GM12878 (cell line): Measurements from ENCODE around the gene ARID1A. TPM values are rescaled to one million over a fixed set of nuclear protein-coding genes. Genes with fewer than 3 reads are reported as not detected.
A peak's percentile ranks its signal among the peaks of the same experiment; 100 is the strongest.

Source experiments
- ATAC-seq: fragments of 200-7000 bp; cut with Tn5 transposase; 3 replicates; pipeline ENCODE4 v1.9.1; 2020; ENCODE audit warnings: mild to moderate bottlenecking, moderate library complexity
- BruUV-seq: library from RNA; stranded (reverse); fragments of 400-500 nt; replicated peaks from 2 replicates; lab custom pipeline; 2021; lab: Mats Ljungman, UMichigan
- CTCF ChIA-PET: fragments of 300-600 bp; sonication (Branson Sonifier 250); formaldehyde crosslinking; extraction: SDS; loops from one replicate; lab custom pipeline; 2021; ENCODE audit warnings: inconsistent platforms; lab: Yijun Ruan, JAX
- POLR2A ChIA-PET: fragments of 350-600 bp; formaldehyde crosslinking; extraction: SDS; loops from one replicate; lab custom pipeline; 2021; ENCODE audit warnings: inconsistent platforms; lab: Charles Lee
- RAD21 ChIA-PET: fragments of 300-600 bp; sonication (Branson Sonifier 250); formaldehyde crosslinking; loops from one replicate; lab custom pipeline; 2023; ENCODE audit warnings: antibody characterized with exemption; ENCODE audit not compliant: unreplicated experiment; lab: Charles Lee
- SMC1A ChIA-PET: fragments of 300-600 bp; sonication (Branson Sonifier 250); formaldehyde crosslinking; loops from one replicate; lab custom pipeline; 2023; ENCODE audit not compliant: unreplicated experiment, uncharacterized antibody; lab: Charles Lee
- DNase-seq: peaks from one replicate; pipeline ENCODE4 v3.0.0-alpha.2; 2011; ENCODE audit warnings: low read depth, low spot score
- FAIRE-seq: peaks from 3 replicates; lab custom pipeline; 2011; peaks lifted over from hg19 to GRCh38; lab: Jason Lieb, UNC
- H2AFZ ChIP-seq: 2 replicates; pipeline ENCODE4 v1.6.0; 2011; ENCODE audit warnings: low read depth, low read length, control low read depth; ENCODE audit not compliant: control insufficient read depth
- H3K27ac ChIP-seq: 2 replicates; pipeline ENCODE4 v1.5.1; 2011; ENCODE audit warnings: control low read depth; ENCODE audit not compliant: control insufficient read depth, insufficient read depth
- H3K27me3 ChIP-seq, 2 experiments: replicated peaks in 1 of 2; 2 replicates each; pipeline versions ENCODE4 v1.6.0 to v1.6.1; 2011; ENCODE audit warnings: low read length in 1 of 2; ENCODE audit not compliant: control insufficient read depth in 2 of 2, insufficient read depth in 2 of 2
- H3K36me3 ChIP-seq, 2 experiments: 2 replicates each; pipeline ENCODE4 v1.5.1; 2011; ENCODE audit warnings: low read length in 1 of 2; ENCODE audit not compliant: control insufficient read depth in 2 of 2, insufficient read depth in 2 of 2
- H3K4me1 ChIP-seq: 2 replicates; pipeline ENCODE4 v1.6.1; 2011; ENCODE audit warnings: mild to moderate bottlenecking, low read length, moderate library complexity, mixed read lengths; ENCODE audit not compliant: control insufficient read depth, insufficient read depth
- H3K4me2 ChIP-seq: 2 replicates; pipeline ENCODE4 v1.6.0; 2011; ENCODE audit warnings: control low read depth; ENCODE audit not compliant: control insufficient read depth, insufficient read depth
- H3K4me3 ChIP-seq: fragments of 200-600 bp; sonication (generic); 2 replicates; pipeline ENCODE4 v1.5.1; 2016
- H3K79me2 ChIP-seq: 2 replicates; pipeline ENCODE4 v1.6.0; 2011; ENCODE audit warnings: low read length; ENCODE audit not compliant: control insufficient read depth, insufficient read depth
- H3K9ac ChIP-seq: 2 replicates; pipeline ENCODE4 v1.8.0; 2011; ENCODE audit warnings: low read length, control low read depth, mixed read lengths; ENCODE audit not compliant: control insufficient read depth, insufficient read depth
- H3K9me3 ChIP-seq: replicated peaks from 3 replicates; pipeline ENCODE4 v1.5.1; 2011; ENCODE audit warnings: mild to moderate bottlenecking, low read length; ENCODE audit not compliant: control insufficient read depth, insufficient read depth
- H4K20me1 ChIP-seq: 2 replicates; pipeline ENCODE4 v1.6.0; 2011; ENCODE audit not compliant: control insufficient read depth, insufficient read depth
- ASH2L ChIP-seq: fragments of 300-600, 200-600 bp; sonication (generic); IDR thresholded peaks from 2 replicates; pipeline ENCODE4 v1.6.1; 2017; ENCODE audit warnings: low read depth, mild to moderate bottlenecking, borderline replicate concordance
- BCL11A ChIP-seq: IDR thresholded peaks from 2 replicates; pipeline ENCODE4 v1.6.1; 2011; ENCODE audit warnings: low read depth, low read length
- CHD4 ChIP-seq: fragments of 200-600 bp; sonication (generic); IDR thresholded peaks from 2 replicates; pipeline ENCODE4 v1.6.1; 2016; ENCODE audit warnings: mild to moderate bottlenecking
- FOXM1 ChIP-seq: IDR thresholded peaks from 2 replicates; pipeline ENCODE4 v1.6.1; 2012; ENCODE audit warnings: low read depth, mild to moderate bottlenecking, inconsistent platforms, low read length, moderate library complexity
- GABPA ChIP-seq: IDR thresholded peaks from 2 replicates; pipeline ENCODE4 v1.6.1; 2014; ENCODE audit warnings: antibody characterized with exemption, low read depth, mild to moderate bottlenecking, inconsistent platforms
- JUNB ChIP-seq: IDR thresholded peaks from 2 replicates; pipeline ENCODE4 v1.6.1; 2016; ENCODE audit warnings: antibody characterized with exemption, mild to moderate bottlenecking
- NFIC ChIP-seq: IDR thresholded peaks from 2 replicates; pipeline ENCODE4 v1.6.1; 2012; ENCODE audit warnings: low read depth, mild to moderate bottlenecking, inconsistent platforms, low read length, moderate library complexity
- RAD51 ChIP-seq: fragments of 450-650 bp; IDR thresholded peaks from 2 replicates; pipeline ENCODE4 v1.6.1; 2016; ENCODE audit warnings: moderate library complexity, mild to moderate bottlenecking, inconsistent platforms
- SP1 ChIP-seq: IDR thresholded peaks from one replicate; pipeline ENCODE4 v1.6.1; 2011; ENCODE audit warnings: low read depth, low read length
- SPI1 ChIP-seq: IDR thresholded peaks from 2 replicates; pipeline ENCODE4 v1.6.1; 2011; ENCODE audit warnings: low read depth, mild to moderate bottlenecking, low read length, moderate library complexity, borderline replicate concordance; ENCODE audit not compliant: insufficient read depth
- TCF3 ChIP-seq: IDR thresholded peaks from 2 replicates; pipeline ENCODE4 v1.6.1; 2012; ENCODE audit warnings: low read depth, mild to moderate bottlenecking, low read length, borderline replicate concordance; ENCODE audit not compliant: insufficient read depth
- ZNF207 ChIP-seq: fragments of 450-650 bp; IDR thresholded peaks from 2 replicates; pipeline ENCODE4 v1.6.1; 2014; ENCODE audit warnings: antibody characterized with exemption, mild to moderate bottlenecking, borderline replicate concordance
- ZNF622 ChIP-seq: fragments of 450-650 bp; IDR thresholded peaks from 2 replicates; pipeline ENCODE4 v1.6.1; 2017; ENCODE audit warnings: mild to moderate bottlenecking, inconsistent platforms
- ZSCAN29 ChIP-seq: fragments of 450-650 bp; IDR thresholded peaks from 2 replicates; pipeline ENCODE4 v1.6.1; 2017; ENCODE audit warnings: mild to moderate bottlenecking, moderate library complexity
- WGBS: methylation state at CpG from one replicate; pipeline ENCODE4 v1.1.6; 2016; ENCODE audit warnings: low lambda C conversion rate; ENCODE audit not compliant: insufficient replicate concordance, insufficient coverage; ENCODE audit errors: missing lambda C conversion rate; 5-methylcytosine and 5-hydroxymethylcytosine counted together
- in situ Hi-C: fragments of 300-500 bp; cut with MboI; formaldehyde crosslinking; loops from 9 replicates; pipeline ENCODE4 v1.14.3; 2018; ENCODE audit warnings: mixed read lengths
- intact Hi-C: fragments of 100-400 bp; cut with micrococcal nuclease; formaldehyde crosslinking; loops from one replicate; pipeline ENCODE4 v1.14.2; 2022; ENCODE audit not compliant: unreplicated experiment
- polyA plus RNA-seq, 11 experiments: library from polyadenylated mRNA; depleted of rRNA in 4 of 11; unstranded in 6 of 11; stranded (reverse) in 5 of 11; fragments of >200 nt; fragmentation: Nextera tagmentation in 4 of 11; fragmentation: Illumina TruSeq in 1 of 11; extraction: Ambion mirVana in 4 of 11; extraction: Trizol in 1 of 11; gene quantifications; 1 replicate in 1 of 11; 2 replicates in 10 of 11; pipeline versions ENCODE4 v1.2.1 to v1.2.3, GENCODE V29; 2011 to 2016; ENCODE audit warnings: inconsistent platforms in 2 of 11, missing spikeins in 2 of 11, low read depth in 1 of 11
- total RNA-seq, 4 experiments: library from RNA; depleted of rRNA in 3 of 4; stranded (reverse); fragments of >200 nt in 3 of 4; fragmentation: Illumina TruSeq in 1 of 4; extraction: Trizol in 1 of 4; gene quantifications; 2 replicates each; pipeline versions ENCODE4 v1.2.1 to v1.2.3, GENCODE V29; 2013 to 2021
- TF ChIP-seq, protein P1 (sequence below): fragments of 450-650 bp; IDR thresholded peaks from 2 replicates; pipeline ENCODE4 v1.6.1; 2017; ENCODE audit warnings: mild to moderate bottlenecking, low read depth, inconsistent platforms; ENCODE audit not compliant: poor library complexity, severe bottlenecking
- TF ChIP-seq, protein P2 (sequence below): IDR thresholded peaks from 2 replicates; pipeline ENCODE4 v1.6.1; 2012; ENCODE audit warnings: low read length, inconsistent platforms
- TF ChIP-seq, protein P3 (sequence below): fragments of 450-650 bp; conservative IDR thresholded peaks from 2 replicates; pipeline ENCODE4 v1.6.1; 2017; ENCODE audit warnings: mild to moderate bottlenecking, moderate library complexity

ARID1A gene
- total and polyA plus RNA-seq, 10 of the 15 experiments (the other 5 are each of a cell fraction or from before 2014, with no cell fraction given), result 10.0 to 98.0 (median 23.5) TPM

DNA sequence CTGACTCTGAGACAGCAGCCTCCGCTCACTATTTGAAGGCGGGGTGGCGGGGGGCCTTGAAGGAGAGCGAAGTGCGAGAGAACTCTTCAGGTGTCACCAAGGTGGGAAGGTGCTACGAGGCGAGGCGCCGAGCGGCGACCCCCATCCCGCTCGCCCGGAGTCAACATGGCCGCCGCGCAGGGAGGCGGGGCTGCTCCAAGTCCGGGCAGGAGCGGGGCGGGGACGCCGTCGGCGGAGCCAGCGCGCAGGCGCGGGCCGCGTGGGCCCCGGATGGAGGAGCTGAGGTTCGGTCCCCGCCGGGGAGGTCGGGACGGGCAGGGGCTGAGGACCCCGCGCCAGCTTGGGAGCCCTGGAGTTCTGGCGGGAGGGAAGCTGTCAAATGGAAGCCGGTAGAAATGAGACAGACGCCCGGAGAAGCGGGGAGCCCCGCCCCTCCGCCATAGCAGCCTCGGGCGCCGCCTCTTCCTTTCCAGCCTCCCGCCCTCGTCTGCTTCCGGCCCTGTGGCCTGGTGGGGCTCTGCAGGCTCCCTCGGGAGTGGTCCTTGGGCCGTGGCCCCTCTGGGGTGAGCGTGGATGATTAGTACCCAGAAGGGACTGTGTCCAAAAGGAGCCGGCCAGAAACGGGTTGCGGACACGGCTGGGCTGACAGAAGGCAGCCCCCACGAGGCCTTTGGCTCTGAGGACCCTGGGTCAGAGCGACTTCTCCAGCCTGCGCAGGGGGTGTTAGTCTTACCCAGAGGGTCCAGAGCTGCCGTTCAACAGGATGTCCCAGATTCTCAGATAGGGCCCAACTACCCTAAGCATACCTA is 92.1 kb downstream of the ARID1A start, which contains the start of gene PIGV:
TSS of gene PIGV (plus strand) at position 245 of the 809 bp plus-strand sequence. CDS start 2,866 bp downstream, outside the sequence.
- ATAC-seq (peak; percentile 78), DNase-seq (no peak), FAIRE-seq (no peak)
- WGBS, result 2% methylated on average over 48 of the region's 63 CpGs
- peak within 1 kb of the TSS; percentile 93 for H3K9ac ChIP-seq
- no peaks in the 10 kb centered on the region for H3K27me3 ChIP-seq
- no peaks in the 10 kb centered on the region for H4K20me1 ChIP-seq
- peak within 1 kb of the TSS; percentile 96 for H3K4me2 ChIP-seq
- POLR2A ChIA-PET, result interaction anchor here (0.5 to 5.1 kb wide), 22 partner anchors 9 to 1372 kb away, joined by 3 to 69 read pairs (median 6); partner anchors contain the start of gene ARID1A
- SMC1A ChIA-PET, result interaction anchor here (0.7 to 9.3 kb wide), 35 partner anchors 9 to 287 kb away, joined by 3 to 268 read pairs (median 7); no protein-coding TSS in a partner anchor
- RAD21 ChIA-PET, result interaction anchor here (0.7 to 6.4 kb wide), 35 partner anchors 11 to 287 kb away, joined by 3 to 262 read pairs (median 9); partner anchors contain the start of gene GPN2
- no peaks in the 10 kb centered on the region; a peak in 2 of 4 replicates for H3K36me3 ChIP-seq
- H3K79me2 ChIP-seq, result peaks cover 23% of the 10 kb centered on the region
- H2AFZ ChIP-seq, result peak within 1 kb of the TSS; percentile 86
- CTCF ChIA-PET, result interaction anchor here (0.8 to 7.6 kb wide), 44 partner anchors 9 to 288 kb away, joined by 3 to 450 read pairs (median 9); no protein-coding TSS in a partner anchor
- in situ Hi-C loops (loop anchor here (5.0 kb wide), 1 partner anchor 181 kb away; no protein-coding TSS in a partner anchor), intact Hi-C loops (loop anchor here (1.0 to 5.0 kb wide), 4 partner anchors 43 to 286 kb away; no protein-coding TSS in a partner anchor)
- peak within 1 kb of the TSS; percentile 72 for H3K4me3 ChIP-seq
- TSS peak; percentile 60 for BruUV-seq
- H3K9me3 ChIP-seq, result no peaks in the 10 kb centered on the region
- H3K4me1 ChIP-seq, result peaks cover 43% of the 10 kb centered on the region
- peak within 1 kb of the TSS; percentile 99 for H3K27ac ChIP-seq
- TF ChIP-seq BCL11A (no peak), ZNF622 (no peak), RAD51 (no peak), GABPA (peak; percentile 81), NFIC (no peak), JUNB (no peak), SPI1 (no peak), ZNF207 (peak; percentile 48; the same call in 1 of the 2 replicates), FOXM1 (no peak; the same call in 1 of the 2 replicates), ASH2L (peak; percentile 21; the same call in 1 of the 2 replicates), ZSCAN29 (no peak), TCF3 (no peak), SP1 (peak; percentile 60), CHD4 (no peak)
- TF ChIP-seq, protein P1, sequence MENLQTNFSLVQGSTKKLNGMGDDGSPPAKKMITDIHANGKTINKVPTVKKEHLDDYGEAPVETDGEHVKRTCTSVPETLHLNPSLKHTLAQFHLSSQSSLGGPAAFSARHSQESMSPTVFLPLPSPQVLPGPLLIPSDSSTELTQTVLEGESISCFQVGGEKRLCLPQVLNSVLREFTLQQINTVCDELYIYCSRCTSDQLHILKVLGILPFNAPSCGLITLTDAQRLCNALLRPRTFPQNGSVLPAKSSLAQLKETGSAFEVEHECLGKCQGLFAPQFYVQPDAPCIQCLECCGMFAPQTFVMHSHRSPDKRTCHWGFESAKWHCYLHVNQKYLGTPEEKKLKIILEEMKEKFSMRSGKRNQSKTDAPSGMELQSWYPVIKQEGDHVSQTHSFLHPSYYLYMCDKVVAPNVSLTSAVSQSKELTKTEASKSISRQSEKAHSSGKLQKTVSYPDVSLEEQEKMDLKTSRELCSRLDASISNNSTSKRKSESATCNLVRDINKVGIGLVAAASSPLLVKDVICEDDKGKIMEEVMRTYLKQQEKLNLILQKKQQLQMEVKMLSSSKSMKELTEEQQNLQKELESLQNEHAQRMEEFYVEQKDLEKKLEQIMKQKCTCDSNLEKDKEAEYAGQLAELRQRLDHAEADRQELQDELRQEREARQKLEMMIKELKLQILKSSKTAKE, result no peak
- TF ChIP-seq, protein P2, sequence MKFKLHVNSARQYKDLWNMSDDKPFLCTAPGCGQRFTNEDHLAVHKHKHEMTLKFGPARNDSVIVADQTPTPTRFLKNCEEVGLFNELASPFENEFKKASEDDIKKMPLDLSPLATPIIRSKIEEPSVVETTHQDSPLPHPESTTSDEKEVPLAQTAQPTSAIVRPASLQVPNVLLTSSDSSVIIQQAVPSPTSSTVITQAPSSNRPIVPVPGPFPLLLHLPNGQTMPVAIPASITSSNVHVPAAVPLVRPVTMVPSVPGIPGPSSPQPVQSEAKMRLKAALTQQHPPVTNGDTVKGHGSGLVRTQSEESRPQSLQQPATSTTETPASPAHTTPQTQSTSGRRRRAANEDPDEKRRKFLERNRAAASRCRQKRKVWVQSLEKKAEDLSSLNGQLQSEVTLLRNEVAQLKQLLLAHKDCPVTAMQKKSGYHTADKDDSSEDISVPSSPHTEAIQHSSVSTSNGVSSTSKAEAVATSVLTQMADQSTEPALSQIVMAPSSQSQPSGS, result no peak
- TF ChIP-seq, protein P3, sequence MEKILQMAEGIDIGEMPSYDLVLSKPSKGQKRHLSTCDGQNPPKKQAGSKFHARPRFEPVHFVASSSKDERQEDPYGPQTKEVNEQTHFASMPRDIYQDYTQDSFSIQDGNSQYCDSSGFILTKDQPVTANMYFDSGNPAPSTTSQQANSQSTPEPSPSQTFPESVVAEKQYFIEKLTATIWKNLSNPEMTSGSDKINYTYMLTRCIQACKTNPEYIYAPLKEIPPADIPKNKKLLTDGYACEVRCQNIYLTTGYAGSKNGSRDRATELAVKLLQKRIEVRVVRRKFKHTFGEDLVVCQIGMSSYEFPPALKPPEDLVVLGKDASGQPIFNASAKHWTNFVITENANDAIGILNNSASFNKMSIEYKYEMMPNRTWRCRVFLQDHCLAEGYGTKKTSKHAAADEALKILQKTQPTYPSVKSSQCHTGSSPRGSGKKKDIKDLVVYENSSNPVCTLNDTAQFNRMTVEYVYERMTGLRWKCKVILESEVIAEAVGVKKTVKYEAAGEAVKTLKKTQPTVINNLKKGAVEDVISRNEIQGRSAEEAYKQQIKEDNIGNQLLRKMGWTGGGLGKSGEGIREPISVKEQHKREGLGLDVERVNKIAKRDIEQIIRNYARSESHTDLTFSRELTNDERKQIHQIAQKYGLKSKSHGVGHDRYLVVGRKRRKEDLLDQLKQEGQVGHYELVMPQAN, result peak; percentile 85
